Activated CD4-positive, alpha-beta memory T cell treated with anti-CD3 and anti-CD28 coated beads for 36 hours (primary cell): ENCODE data around the gene APEH. TPM values are rescaled to one million over a fixed set of nuclear protein-coding genes. Genes with fewer than 3 reads are reported as not detected.

Source experiments
- CTCF ChIA-PET: fragments of 350-600 bp; sonication (Branson Sonifier 250); formaldehyde crosslinking; loops from one replicate; lab custom pipeline; 2021; ENCODE audit warnings: antibody characterized with exemption, inconsistent platforms; lab: Charles Lee
- POLR2A ChIA-PET: fragments of 350-600 bp; sonication (Branson Sonifier 250); formaldehyde crosslinking; loops from one replicate; lab custom pipeline; 2021; ENCODE audit warnings: antibody characterized with exemption; lab: Charles Lee
- DNase-seq: peaks from one replicate; pipeline ENCODE4 v3.0.0-alpha.2; 2020
- H3K27ac Mint-ChIP-seq: one replicate; pipeline ENCODE4 v1.8.0; 2021; ENCODE audit warnings: mixed read lengths
- H3K27me3 Mint-ChIP-seq: one replicate; pipeline ENCODE4 v1.8.0; 2021; ENCODE audit warnings: mixed read lengths
- H3K36me3 Mint-ChIP-seq: one replicate; pipeline ENCODE4 v1.8.0; 2021; ENCODE audit warnings: mixed read lengths
- H3K4me1 Mint-ChIP-seq: one replicate; pipeline ENCODE4 v1.8.0; 2021; ENCODE audit warnings: low read depth, mixed read lengths
- H3K4me3 Mint-ChIP-seq: one replicate; pipeline ENCODE4 v1.8.0; 2021; ENCODE audit warnings: mild to moderate bottlenecking, mixed read lengths
- H3K9me3 Mint-ChIP-seq: one replicate; pipeline ENCODE4 v1.8.0; 2021; ENCODE audit warnings: mixed read lengths
- intact Hi-C: fragments of 100-400 bp; cut with micrococcal nuclease; formaldehyde crosslinking; loops from one replicate; pipeline ENCODE4 v1.15.1; 2023
- total RNA-seq, 2 experiments: library from RNA; stranded (reverse); gene quantifications; one replicate each; pipeline ENCODE4 v1.2.3, GENCODE V29; 2021

The APEH gene
- total RNA-seq, 2 experiments from 2014 or later, result 141 to 143 TPM

DNA sequence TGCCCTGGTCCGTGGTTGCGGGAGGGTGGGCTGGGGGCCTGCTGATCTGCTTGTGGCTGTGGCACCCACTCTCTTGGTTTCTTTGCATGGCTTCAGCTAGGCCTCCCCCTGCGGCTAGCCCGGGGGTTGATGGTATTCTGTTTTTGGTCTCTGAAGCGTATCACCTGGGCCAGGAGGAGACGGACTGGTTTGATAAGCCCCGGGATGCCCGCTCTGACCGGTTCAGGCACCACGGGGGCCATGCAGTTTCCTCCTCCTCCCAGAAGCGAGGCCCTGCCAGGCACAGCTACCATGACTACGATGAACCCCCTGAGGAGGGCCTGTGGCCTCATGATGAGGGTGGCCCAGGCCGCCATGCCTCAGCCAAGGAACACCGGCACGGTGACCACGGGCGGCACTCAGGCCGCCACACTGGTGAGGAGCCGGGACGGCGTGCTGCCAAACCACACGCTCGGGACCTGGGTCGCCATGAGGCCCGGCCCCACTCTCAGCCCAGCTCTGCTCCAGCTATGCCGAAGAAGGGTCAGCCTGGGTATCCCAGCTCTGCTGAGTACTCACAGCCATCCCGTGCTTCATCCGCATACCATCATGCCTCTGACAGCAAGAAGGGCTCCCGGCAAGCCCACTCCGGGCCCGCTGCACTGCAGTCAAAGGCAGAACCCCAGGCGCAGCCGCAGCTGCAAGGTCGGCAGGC, 11.3 kb upstream of the APEH start:
- no peaks in the 10 kb centered on the region for H3K27me3 Mint-ChIP-seq
- H3K4me1 Mint-ChIP-seq, result no peaks in the 10 kb centered on the region
- no peak overlapping the region for H3K27ac Mint-ChIP-seq
- POLR2A ChIA-PET, result no interaction called here
- no peaks in the 10 kb centered on the region for H3K9me3 Mint-ChIP-seq
- no peaks in the 10 kb centered on the region for H3K36me3 Mint-ChIP-seq
- intact Hi-C loops, result no loop called here
- no peak for DNase-seq
- no peak overlapping the region for H3K4me3 Mint-ChIP-seq
- CTCF ChIA-PET, result interaction anchor here (1.2 to 4.5 kb wide), 2 partner anchors 8 to 123 kb away, joined by 3 to 32 read pairs; no protein-coding TSS in a partner anchor

DNA sequence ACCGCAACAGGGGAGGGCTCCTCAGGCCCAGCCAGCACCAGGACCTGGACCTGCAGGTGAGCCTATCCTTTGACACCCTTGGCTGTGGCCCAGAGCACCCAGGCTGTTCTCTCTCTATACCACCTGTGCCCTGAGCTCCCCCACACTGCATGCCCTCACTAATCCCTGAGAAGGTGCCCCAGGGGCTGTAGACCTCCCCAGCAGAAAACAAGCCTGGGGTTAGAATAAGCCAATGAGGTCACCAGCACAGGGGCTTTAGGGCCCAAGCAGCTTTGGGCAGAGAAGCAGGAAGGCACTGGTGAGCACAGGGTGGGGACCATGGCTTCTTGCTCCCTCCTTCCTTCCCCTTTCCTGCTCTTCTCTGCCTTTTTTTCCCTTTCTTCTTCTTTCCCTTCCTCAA, 10.3 kb upstream of the APEH start:
- no peak for DNase-seq
- Mint-ChIP-seq H3K36me3 (no peaks in the 10 kb centered on the region), H3K27me3 (no peaks in the 10 kb centered on the region), H3K9me3 (no peaks in the 10 kb centered on the region), H3K4me3 (no peak overlapping the region), H3K27ac (no peak overlapping the region), H3K4me1 (no peaks in the 10 kb centered on the region)
- ChIA-PET CTCF (interaction anchor here (1.2 to 4.5 kb wide), 2 partner anchors 9 to 124 kb away, joined by 3 to 32 read pairs; no protein-coding TSS in a partner anchor), POLR2A (no interaction called here)
- intact Hi-C loops, result no loop called here

DNA sequence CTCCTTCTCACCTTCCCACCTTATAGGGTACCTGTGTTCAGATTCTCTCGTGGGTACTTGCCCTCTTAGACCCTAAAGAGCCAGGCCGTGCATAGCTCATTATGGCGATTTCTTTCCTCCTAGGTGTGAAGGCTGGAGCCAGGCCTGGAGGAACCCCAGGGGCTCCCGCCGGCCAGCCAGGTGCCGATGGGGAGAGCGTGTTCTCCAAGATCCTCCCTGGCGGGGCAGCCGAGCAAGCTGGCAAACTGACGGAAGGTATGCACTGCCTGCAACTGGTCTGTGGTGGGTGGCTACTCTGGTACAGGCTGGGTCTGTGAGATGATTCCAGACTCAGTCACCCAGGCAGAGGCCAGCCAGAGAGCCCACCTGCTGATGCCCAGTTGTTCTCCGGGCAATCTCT, 9.9 kb upstream of the APEH start:
- no peaks in the 10 kb centered on the region for H3K9me3 Mint-ChIP-seq
- no peaks in the 10 kb centered on the region for H3K27me3 Mint-ChIP-seq
- no peaks in the 10 kb centered on the region for H3K4me1 Mint-ChIP-seq
- H3K36me3 Mint-ChIP-seq, result no peaks in the 10 kb centered on the region
- intact Hi-C loops, result no loop called here
- H3K4me3 Mint-ChIP-seq, result no peak overlapping the region
- ChIA-PET CTCF (interaction anchor here (0.9 to 4.5 kb wide), 3 partner anchors 9 to 125 kb away, joined by 3 to 32 read pairs (median 3); no protein-coding TSS in a partner anchor), POLR2A (no interaction called here)
- H3K27ac Mint-ChIP-seq, result no peak overlapping the region
- DNase-seq, result no peak

DNA sequence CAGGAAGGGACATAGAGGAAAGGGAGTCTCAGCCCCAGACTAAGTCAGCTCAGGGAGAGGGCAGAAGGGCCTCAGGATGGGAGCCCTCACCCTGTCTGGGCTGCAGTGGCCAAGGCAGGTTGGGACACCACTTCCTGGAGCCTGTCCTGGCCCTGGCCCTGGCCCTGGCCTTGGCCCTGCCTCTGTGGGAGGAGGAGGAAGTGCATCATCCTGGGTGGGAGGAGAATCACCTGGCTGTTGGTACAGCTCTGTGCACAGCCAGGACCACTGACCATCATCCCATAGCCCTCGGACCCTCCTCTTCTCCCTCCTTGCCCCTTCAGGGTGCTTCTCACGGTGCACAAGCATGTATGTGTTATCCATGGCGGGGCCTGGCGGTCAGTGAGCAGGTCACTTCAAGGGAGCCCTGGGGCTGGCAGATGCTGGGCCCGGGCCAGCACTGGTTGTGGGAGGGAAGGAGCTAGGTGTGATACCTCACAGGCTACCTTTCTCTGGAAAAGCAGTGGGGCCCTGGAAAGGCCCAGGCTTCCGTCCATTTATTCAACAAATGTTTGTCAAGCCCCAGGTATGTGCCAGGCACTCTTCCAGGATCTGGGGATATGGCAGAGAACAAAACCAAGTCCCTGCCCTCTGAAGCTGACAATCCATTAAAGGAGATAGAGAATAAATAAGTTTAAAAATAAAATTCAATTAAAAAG, 8.2 kb upstream of the APEH start:
- no peak overlapping the region for H3K27ac Mint-ChIP-seq
- no peaks in the 10 kb centered on the region for H3K27me3 Mint-ChIP-seq
- CTCF ChIA-PET, result interaction anchor here (4.5 kb wide), 1 partner anchor 126 kb away, joined by 32 read pairs; no protein-coding TSS in a partner anchor
- no peaks in the 10 kb centered on the region for H3K36me3 Mint-ChIP-seq
- no peaks in the 10 kb centered on the region for H3K9me3 Mint-ChIP-seq
- POLR2A ChIA-PET, result no interaction called here
- H3K4me3 Mint-ChIP-seq, result no peak overlapping the region
- H3K4me1 Mint-ChIP-seq, result no peaks in the 10 kb centered on the region
- intact Hi-C loops, result no loop called here
- no peak for DNase-seq

DNA sequence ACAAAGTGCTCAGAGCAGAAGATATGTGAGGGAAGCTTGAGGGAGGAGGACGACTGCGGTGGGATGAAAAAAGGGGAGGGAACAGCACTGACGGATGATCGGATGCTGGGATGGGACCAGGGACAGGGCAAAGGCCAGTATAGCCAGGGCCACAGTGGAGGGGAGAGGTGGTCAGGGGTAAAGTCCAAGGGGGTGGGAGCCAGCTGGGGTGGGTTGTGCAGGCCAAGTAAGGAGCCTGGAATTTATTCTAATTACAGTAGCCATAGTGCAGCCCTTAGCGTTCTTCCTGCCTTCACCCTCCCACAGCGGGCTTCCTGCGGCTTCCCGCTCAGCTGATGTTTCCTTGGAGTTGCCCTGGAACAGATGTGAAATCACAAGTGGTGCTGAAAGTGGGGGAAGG, 7.6 kb upstream of the APEH start:
- ChIA-PET CTCF (interaction anchor here (4.5 kb wide), 1 partner anchor 127 kb away, joined by 32 read pairs; no protein-coding TSS in a partner anchor), POLR2A (no interaction called here)
- Mint-ChIP-seq H3K9me3 (no peaks in the 10 kb centered on the region), H3K36me3 (no peaks in the 10 kb centered on the region), H3K27ac (no peak overlapping the region), H3K4me1 (no peaks in the 10 kb centered on the region), H3K27me3 (no peaks in the 10 kb centered on the region), H3K4me3 (no peak overlapping the region)
- no peak for DNase-seq
- intact Hi-C loops, result no loop called here

DNA sequence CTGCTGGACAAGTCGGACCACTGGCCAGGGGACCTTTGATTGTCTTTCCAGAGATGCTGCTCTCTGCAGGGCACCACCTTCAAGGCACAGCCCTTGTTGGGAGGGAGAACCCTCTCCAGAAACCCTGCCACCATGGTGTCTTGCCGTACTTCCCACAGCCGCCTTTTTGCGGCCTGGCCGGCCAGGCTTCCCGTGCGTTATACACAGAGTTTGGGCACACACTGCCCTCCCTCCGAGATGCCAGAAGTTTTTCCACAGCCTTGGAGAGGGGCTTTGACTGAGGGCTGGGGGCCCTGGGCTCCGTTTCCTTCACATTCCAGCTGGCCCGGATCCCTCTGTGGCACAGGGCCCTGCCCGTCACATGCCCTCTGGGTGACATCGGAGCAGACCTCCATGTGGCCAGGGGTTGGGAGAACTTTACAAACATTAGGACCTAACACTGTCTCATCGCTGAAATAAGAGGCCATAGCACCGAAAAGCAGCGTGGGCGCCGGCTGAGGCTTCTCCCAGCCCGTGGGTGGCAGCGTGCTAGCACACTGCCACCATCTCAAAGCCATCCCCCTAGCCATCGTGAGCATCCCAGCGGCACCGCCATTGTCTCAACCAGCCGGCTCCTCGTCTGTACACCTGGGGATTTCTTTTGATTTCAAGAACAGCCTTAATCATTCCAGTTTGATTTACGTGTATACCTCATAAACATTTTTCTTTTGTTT, 6.3 kb upstream of the APEH start:
- H3K9me3 Mint-ChIP-seq, result no peaks in the 10 kb centered on the region
- no peak for DNase-seq
- ChIA-PET POLR2A (no interaction called here), CTCF (interaction anchor here (4.5 kb wide), 1 partner anchor 128 kb away, joined by 32 read pairs; no protein-coding TSS in a partner anchor)
- no peak overlapping the region for H3K27ac Mint-ChIP-seq
- intact Hi-C loops, result no loop called here
- no peaks in the 10 kb centered on the region for H3K36me3 Mint-ChIP-seq
- peaks cover 7% of the 10 kb centered on the region for H3K4me1 Mint-ChIP-seq
- no peaks in the 10 kb centered on the region for H3K27me3 Mint-ChIP-seq
- H3K4me3 Mint-ChIP-seq, result no peak overlapping the region

DNA sequence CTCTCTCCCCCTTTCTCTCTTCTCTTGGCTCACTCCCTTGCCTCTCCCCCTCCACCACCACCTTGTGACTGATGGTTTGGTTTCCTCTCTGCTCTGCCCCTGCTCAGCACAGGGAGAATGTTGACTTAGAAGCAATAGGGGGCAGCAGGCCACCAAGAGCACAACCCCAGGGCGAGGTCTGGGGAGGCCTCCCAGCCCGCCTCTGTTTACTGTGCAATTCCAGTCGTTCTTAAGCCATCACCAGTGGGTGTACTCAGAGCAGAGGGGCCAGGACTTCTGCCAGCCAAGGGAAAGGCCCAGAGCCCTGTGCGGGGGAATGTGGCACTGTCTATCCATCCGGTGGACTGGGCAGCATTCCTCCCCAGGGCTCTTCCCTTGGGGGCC, 5.7 kb upstream of the APEH start:
- H3K4me1 Mint-ChIP-seq, result peaks cover 10% of the 10 kb centered on the region
- intact Hi-C loops, result no loop called here
- no peak for DNase-seq
- H3K27ac Mint-ChIP-seq, result no peak overlapping the region
- ChIA-PET CTCF (interaction anchor here (5.4 kb wide), 1 partner anchor 130 kb away, joined by 308 read pairs; no protein-coding TSS in a partner anchor), POLR2A (no interaction called here)
- no peak overlapping the region for H3K4me3 Mint-ChIP-seq
- no peaks in the 10 kb centered on the region for H3K9me3 Mint-ChIP-seq
- no peaks in the 10 kb centered on the region for H3K36me3 Mint-ChIP-seq
- no peaks in the 10 kb centered on the region for H3K27me3 Mint-ChIP-seq

DNA sequence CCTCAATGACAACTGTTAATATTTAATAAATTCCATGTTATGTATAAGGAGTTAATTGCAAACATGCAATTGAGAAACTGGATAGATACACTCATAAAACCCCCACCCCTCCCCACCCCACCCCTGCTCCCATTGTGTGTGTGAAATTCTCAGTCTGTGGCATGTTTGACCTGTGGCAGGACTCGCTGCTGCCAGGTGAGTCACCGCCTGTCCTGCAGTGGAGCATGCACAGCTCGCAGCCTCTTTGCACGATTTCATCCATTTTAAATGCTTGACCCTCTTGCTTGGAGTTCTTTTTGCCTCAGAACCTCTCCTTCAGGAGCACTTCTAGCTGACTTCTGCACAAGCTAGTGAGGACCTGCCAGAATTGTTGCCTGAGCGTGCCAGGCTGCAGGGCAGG, 5.3 kb upstream of the APEH start:
- peaks cover 10% of the 10 kb centered on the region for H3K4me1 Mint-ChIP-seq
- POLR2A ChIA-PET, result no interaction called here
- intact Hi-C loops, result no loop called here
- no peaks in the 10 kb centered on the region for H3K9me3 Mint-ChIP-seq
- no peak overlapping the region for H3K27ac Mint-ChIP-seq
- H3K4me3 Mint-ChIP-seq, result no peak overlapping the region
- no peaks in the 10 kb centered on the region for H3K27me3 Mint-ChIP-seq
- no peaks in the 10 kb centered on the region for H3K36me3 Mint-ChIP-seq
- DNase-seq, result no peak
- CTCF ChIA-PET, result interaction anchor here (1.0 to 5.4 kb wide), 2 partner anchors 131 to 170 kb away, joined by 3 to 308 read pairs; no protein-coding TSS in a partner anchor

DNA sequence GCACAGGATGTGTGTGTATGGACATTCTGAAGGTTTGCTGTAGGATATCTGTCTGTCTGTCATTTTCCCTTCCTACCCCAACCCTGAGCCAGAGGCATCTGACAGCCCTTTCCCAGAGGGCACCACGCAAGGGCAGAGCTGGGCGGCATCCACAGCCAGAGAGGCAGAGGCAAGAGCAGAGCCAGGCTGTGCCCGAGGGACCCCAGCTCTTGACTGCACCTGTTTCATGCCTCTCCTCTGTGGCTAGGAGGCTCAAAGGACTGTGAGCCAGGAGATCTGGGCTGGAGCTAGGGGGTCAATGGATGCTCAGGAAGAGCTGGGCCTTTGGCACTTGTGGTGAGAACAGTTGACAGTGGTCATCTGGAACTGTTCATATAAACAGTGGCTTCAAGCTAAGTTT, 4.8 kb upstream of the APEH start:
- Mint-ChIP-seq H3K9me3 (no peaks in the 10 kb centered on the region), H3K27ac (no peak overlapping the region), H3K4me1 (peaks cover 10% of the 10 kb centered on the region), H3K27me3 (no peaks in the 10 kb centered on the region), H3K36me3 (no peaks in the 10 kb centered on the region), H3K4me3 (no peak overlapping the region)
- intact Hi-C loops, result no loop called here
- ChIA-PET POLR2A (no interaction called here), CTCF (interaction anchor here (1.0 to 5.4 kb wide), 2 partner anchors 131 to 170 kb away, joined by 3 to 308 read pairs; no protein-coding TSS in a partner anchor)
- no peak for DNase-seq

DNA sequence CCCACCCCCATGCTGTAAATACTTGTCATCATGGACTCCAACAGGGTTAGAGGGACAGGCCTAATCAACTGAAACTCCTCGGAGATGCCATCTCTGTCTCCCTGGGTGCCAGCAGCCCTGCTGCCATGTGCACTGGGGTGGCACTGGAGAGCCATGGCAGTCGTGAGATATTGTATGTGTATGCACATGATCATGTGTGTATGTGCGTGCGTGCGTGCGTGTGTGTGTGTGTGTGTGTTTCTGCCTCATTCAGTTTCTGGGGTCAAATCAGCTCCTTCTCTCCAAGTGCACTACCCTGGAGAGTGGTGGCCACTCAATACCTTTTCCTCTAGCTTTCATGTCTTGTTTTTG, 3.2 kb upstream of the APEH start:
- Mint-ChIP-seq H3K4me3 (no peak overlapping the region), H3K4me1 (peaks cover 22% of the 10 kb centered on the region), H3K27ac (no peak overlapping the region), H3K27me3 (no peaks in the 10 kb centered on the region), H3K9me3 (no peaks in the 10 kb centered on the region), H3K36me3 (peaks cover 1% of the 10 kb centered on the region)
- no peak for DNase-seq
- CTCF ChIA-PET, result interaction anchor here (0.7 to 5.4 kb wide), 17 partner anchors 10 to 199 kb away, joined by 3 to 308 read pairs (median 4); partner anchors contain the start of gene BSN
- POLR2A ChIA-PET, result interaction anchor here (1.1 kb wide), 1 partner anchor 131 kb away, joined by 6 read pairs; no protein-coding TSS in a partner anchor
- intact Hi-C loops, result loop anchor here (1.0 to 5.0 kb wide), 3 partner anchors 132 to 569 kb away; partner anchors contain the start of gene QARS1

DNA sequence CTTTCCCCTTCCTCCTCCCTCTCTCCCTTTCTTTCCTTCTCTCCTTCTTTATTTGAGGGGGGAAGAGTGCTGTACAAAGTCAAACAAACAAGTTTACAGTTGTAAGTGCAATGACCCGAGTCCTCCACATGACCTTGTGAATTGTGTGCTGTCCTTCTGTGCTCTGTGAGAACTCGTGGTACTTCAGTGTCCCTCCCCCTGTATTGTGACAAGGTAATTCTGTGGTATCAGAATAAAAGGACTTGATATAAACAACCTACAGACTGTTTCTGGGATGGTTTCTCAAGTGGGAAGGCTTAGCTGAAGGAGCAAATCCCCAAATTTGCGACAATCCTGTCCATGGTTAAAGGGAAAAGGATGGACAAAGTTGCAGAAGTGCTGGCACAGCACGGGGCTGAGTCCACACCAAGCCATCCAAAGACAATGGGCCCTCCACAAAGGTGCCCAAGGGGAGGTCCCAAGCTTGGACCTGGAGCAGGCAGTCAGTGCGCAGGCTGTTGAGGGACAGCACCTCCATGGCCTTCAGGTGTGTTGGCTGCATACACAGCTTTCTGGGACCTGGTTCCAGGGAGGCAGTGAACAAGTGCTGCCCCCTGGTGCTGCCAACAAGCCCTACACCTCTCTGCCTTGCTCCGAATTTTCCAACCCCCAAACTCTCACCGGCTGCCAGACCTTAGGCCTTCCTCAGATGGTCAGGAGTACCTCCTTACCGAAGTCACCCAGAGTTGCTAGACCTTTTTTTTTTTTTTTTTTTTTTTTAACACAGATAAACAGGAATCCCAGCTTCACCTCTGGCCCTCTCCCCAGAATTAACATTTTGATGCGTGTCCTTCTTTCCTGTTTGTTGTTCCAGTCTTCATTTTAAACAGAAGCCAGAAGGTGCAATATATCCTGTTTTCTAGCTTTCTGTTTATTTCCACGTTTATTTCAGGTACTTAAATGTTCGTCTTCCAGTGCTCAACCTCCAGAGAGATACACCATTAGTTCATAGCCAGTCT, 2.6 kb upstream of the APEH start:
- Mint-ChIP-seq H3K4me1 (peaks cover 28% of the 10 kb centered on the region), H3K27ac (peak overlapping the region; percentile 67), H3K9me3 (no peaks in the 10 kb centered on the region), H3K27me3 (no peaks in the 10 kb centered on the region), H3K4me3 (peak overlapping the region; percentile 64), H3K36me3 (peaks cover 4% of the 10 kb centered on the region)
- POLR2A ChIA-PET, result interaction anchor here (1.1 to 2.1 kb wide), 2 partner anchors 132 kb away, joined by 6 to 18 read pairs; no protein-coding TSS in a partner anchor
- peak; percentile 84 for DNase-seq
- intact Hi-C loops, result loop anchor here (1.0 to 5.0 kb wide), 4 partner anchors 105 to 569 kb away; partner anchors contain the start of gene QARS1
- CTCF ChIA-PET, result interaction anchor here (0.6 to 5.4 kb wide), 23 partner anchors 9 to 256 kb away, joined by 3 to 308 read pairs (median 4); partner anchors contain the start of gene BSN
